Measurements from ENCODE around the gene MMP20.

GRCh38 chr11:102539567-102539966 is 85.6 kb downstream of the MMP20 start:
- TF ChIP-seq CTCF (conservative IDR thresholded peaks at IDR 0.05 in 1 of 2, IDR thresholded peaks at IDR 0.05 in 1 of 2; ENCODE audit: extremely low read depth in 1 of 2, insufficient read depth in 1 of 2, low read depth in 1 of 2, low read length in 2 of 2), result no peak
- TF ChIP-seq EZH2 (IDR thresholded peaks at IDR 0.05; ENCODE audit: borderline replicate concordance, low read length), result no peak

Measured in mammary epithelial cell (primary cell).